PC-3 (cell line): ENCODE results near the gene RARA.

ENCODE experiments used
- EZH2 ChIP-seq: fragments of 300-600 bp; sonication (generic); IDR thresholded peaks from one replicate; pipeline ENCODE4 v1.6.1; 2017; ENCODE audit warnings: antibody characterized with exemption, mild to moderate bottlenecking, low read length; ENCODE audit not compliant: unreplicated experiment
- EZH2phosphoT487 ChIP-seq: fragments of 300-600 bp; sonication (generic); IDR thresholded peaks from 2 replicates; pipeline ENCODE4 v1.6.1; 2018; ENCODE audit warnings: mild to moderate bottlenecking, antibody characterized with exemption, low read length, borderline replicate concordance
- TF ChIP-seq, protein P1 (sequence below): fragments of 300-600 bp; sonication (generic); conservative IDR thresholded peaks from 2 replicates; pipeline ENCODE4 v1.5.1; 2017; ENCODE audit warnings: antibody characterized with exemption, low read depth, mild to moderate bottlenecking, low read length

DNA sequence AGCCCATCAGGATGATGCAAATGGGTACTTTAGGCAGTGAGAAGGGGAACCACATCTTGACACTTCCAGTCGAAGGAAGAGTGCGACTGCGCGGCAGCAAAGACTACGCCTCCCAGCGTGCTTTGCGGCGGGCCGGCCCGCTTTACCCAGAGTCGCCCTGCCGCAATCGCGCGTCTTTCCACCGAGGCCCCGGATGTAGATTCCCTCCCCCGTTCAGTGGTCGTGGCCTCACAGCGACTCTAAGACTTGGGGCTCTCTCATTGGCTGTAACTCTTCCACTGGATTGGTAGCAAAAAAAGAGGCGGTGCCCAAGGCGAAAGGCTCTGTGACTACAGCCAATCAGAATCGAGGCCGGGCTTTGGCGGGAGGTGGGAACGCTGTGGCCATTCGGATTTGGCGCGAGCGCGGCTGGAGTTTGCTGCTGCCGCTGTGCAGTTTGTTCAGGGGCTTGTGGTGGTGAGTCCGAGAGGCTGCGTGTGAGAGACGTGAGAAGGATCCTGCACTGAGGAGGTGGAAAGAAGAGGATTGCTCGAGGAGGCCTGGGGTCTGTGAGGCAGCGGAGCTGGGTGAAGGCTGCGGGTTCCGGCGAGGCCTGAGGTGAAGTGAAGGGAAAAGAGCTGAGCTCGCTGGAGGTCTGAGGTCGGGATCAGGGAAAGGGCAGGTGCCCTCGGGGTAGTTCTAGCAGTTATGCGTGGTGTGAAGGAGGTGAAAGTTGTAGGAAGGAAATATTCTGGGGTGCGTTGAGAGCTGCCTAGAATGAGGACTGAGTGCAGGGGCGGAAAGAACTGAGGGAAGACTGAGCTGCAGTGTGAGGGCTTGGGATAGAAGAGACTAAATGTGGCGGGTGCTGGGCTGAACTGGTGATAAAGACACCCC, 21.2 kb upstream of the RARA start, which contains the start of gene CDC6:
- TF ChIP-seq, protein P1, sequence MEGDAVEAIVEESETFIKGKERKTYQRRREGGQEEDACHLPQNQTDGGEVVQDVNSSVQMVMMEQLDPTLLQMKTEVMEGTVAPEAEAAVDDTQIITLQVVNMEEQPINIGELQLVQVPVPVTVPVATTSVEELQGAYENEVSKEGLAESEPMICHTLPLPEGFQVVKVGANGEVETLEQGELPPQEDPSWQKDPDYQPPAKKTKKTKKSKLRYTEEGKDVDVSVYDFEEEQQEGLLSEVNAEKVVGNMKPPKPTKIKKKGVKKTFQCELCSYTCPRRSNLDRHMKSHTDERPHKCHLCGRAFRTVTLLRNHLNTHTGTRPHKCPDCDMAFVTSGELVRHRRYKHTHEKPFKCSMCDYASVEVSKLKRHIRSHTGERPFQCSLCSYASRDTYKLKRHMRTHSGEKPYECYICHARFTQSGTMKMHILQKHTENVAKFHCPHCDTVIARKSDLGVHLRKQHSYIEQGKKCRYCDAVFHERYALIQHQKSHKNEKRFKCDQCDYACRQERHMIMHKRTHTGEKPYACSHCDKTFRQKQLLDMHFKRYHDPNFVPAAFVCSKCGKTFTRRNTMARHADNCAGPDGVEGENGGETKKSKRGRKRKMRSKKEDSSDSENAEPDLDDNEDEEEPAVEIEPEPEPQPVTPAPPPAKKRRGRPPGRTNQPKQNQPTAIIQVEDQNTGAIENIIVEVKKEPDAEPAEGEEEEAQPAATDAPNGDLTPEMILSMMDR, result no peak
- TF ChIP-seq EZH2, result no peak
- TF ChIP-seq EZH2phosphoT487, result no peak
